Medulla oblongata (tissue), 1 donor: Measurements from ENCODE around the gene CEBPZOS.
"Not testable (repeated sequence)": the region's sequence is repeated elsewhere in the genome, so short reads cannot be mapped to it uniquely, and the experiment has no call there.

Source experiments
- DNase-seq: peaks from one replicate; pipeline ENCODE4 v3.0.0-alpha.2; 2015; ENCODE audit errors: extremely low spot score

The CEBPZOS gene

DNA sequence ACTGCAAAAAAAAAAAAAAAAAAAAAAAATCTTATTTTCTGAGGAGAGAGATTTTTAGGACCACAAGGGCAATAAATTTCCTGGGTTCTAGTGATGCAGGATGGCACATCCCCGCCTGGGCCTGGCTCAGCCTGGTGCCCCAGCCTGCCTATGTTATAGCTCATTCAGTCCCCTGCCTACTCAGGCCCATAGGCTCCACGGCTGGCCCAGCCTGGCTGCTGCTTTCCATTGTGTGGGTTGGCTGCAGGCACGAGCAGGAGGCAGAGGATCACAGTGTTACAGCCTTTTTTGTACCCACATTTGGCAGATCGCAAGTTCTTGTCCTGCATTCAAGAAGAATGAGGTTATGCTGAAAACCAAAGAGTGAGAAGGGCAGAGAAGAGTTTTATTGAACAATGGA, 5.0 kb upstream of the CEBPZOS start:
- no peak for DNase-seq

DNA sequence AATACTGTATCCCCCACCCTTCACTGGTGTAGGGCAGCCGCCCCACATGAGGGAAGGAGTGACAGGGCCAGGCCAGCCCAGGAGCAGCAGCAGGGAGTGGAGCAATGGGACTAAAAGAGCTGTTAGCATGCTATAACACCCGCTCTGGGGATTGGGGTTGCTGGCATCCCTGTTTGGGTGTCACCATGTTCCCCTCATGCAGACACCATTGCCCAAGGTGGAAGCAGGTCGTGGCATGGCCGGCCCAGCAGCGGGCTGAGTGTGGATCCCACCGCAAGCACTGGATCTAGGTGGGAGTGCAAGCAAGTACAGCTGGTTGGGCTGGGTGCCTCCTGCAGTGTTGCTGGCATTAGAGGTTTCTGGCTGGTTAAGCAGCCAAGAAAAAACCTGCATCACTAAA, 4.5 kb upstream of the CEBPZOS start:
- DNase-seq: no peak

DNA sequence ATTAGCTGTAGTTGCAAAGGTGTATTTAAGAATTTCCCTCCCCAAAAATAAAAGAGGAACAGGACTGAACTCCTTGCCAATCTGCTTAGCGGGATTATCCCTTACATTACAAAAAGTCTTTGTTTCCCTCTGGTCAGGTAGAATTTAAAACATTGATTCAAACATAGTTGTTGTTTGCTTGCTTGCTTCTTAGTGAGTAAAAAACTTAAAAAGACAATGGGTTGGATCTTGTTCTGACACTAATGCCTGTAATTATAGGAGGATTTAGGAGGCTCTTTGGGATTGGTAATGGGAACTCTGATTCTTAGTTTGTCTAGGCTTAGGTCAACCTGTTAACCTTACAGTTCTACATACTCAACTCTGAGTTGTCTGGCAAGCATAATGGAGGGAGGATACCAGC, 3.7 kb upstream of the CEBPZOS start:
- DNase-seq: no peak

DNA sequence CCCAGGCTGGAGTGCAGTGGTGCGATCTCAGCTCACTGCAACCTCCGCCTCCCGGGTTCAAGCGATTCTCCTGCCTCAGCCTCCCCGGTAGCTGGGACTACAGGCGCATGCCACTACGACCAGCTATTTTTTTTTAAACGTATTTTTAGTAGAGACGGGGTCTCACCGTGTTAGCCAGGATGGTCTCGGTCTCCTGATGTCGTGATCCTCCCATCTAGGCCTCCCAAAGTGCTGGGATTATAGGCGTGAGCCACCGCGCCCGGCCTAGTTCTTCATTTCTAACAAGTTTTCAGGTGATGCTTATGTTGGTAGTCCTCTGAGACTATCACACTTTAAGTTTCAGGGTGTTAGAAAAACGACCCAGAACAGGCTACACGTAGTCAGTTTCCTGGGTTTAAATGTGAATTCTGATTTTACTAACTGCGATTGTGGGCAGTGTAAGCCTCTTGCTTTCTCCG, 405 bp upstream of the CEBPZOS start:
- DNase-seq: not testable (repeated sequence)

DNA sequence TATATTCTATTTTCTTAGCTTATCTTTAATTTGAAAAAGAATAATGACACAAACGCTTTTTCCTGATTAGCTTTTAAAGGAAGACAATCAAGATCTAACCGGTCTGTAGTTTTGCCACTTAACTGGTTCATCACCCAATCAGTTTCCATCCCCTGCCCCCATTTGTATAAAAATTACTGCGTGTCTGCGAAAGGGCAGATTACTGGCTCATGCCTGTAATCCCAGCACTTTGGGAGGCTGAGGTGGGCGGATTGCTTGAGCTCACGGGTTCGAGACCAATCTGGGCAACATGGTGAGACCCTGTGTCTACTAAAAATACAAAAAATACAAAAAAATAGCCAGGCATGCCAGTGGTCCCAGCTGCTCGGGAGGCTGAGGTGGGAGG, 2.4 kb downstream of the CEBPZOS start:
- no peak for DNase-seq

DNA sequence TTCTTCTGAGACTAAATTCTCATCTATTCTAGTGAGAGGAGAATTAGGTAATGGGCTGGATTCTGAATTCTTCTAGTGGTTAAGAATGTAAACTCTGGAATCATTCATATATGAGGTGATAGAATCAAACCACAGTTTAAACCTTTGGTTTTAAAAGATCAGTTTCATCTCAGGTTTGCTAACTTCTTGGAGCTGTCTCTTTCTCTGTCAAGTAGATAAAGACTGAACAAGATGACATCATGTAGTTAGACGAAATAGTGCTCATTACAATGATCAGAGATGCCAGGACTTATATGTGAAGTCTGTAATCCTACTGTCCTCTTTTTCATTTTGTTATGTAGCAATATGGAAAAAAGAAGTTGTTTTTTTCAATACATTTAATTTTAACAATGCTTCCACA, 4.9 kb downstream of the CEBPZOS start:
- no peak for DNase-seq

DNA sequence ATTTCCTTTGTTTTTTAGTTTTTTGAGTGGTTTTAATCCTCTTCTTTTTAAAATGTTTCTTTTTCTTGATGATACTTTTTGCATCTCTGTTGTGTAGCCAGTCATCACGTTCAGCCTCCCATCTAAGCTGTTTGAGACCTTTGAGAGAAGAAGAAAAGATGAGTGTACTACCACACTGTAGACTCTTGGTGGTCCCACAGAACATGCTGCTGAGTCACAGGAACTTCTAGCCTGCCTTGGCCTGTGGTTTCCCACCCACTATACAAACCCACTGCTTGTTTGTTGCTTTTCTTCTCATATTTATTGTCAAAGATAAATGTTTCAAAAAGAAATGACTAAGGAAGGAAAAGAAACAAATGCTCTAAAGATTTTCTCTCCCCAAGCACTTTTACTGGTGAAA, 5.5 kb downstream of the CEBPZOS start:
- no peak for DNase-seq

DNA sequence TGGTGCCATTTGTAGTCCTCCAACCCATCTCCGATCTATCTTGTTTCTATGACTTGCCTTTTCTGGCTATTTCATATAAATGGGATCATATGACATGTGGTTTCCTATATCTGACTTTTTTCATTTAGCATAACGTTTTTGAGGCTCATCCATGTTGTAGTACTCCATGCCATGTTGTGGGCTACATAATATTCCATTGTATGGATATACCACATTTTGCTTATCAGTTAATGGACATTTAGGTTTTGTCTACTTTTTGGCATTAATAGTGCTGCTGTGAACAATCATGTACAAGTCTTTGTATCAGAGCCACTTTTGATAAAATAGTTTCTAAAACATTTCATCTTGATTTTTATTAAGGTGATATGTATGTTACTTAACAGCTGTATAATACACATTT, 7.4 kb downstream of the CEBPZOS start:
- DNase-seq: no peak

DNA sequence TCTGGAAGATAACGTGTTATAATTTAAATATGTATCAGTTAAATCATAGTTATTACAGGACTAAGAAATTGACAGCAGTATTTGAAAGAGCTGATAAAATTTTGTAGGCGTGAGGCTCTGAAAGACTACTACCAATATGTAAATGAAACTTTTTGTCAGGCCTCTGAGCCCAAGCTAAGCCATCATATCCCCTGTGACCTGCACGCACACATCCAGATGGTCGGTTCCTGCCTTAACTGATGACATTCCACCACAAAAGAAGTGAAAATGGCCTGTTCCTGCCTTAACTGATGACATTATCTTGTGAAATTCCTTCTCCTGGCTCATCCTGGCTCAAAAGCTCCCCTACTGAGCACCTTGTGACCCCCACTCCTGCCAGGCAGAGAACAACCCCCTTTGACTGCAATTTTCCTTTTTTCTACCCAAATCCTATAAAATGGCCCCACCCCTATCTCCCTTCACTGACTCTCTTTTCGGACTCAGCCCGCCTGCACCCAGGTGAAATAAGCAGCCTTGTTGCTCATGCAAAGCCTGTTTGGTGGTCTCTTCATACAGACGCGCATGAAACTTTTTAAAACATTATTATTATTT, 8.9 kb downstream of the CEBPZOS start:
- DNase-seq: not testable (repeated sequence)

DNA sequence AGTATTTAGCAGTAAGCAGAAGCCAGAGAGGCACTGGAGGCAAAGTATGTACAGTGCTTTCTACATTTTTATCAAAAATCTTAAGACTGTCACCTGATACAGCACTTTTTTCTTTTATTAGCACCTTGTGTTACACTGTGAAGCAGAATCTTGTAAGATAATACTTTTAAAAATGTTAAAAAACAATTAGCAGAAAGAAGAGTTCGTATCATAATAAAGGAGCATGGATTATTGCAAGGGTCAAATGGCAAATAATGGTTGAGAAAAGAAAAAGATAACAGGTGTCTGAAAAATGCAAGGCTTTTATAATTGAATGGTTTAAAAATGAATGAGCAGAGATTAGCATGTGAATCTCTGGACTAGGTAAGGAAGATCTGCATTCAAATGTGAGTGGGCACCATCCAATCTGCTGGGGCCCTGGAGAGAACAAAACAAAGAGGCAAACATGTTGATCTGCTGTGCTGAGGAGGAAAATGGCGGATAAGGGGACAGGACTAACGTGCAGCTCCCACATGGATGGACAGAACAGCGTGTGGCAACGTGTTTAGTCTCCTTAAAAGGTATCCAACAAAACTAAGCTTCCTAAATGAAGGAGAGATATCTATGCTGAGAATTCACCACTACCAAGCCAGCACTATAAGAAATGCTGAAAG, 9.5 kb downstream of the CEBPZOS start:
- no peak for DNase-seq

DNA sequence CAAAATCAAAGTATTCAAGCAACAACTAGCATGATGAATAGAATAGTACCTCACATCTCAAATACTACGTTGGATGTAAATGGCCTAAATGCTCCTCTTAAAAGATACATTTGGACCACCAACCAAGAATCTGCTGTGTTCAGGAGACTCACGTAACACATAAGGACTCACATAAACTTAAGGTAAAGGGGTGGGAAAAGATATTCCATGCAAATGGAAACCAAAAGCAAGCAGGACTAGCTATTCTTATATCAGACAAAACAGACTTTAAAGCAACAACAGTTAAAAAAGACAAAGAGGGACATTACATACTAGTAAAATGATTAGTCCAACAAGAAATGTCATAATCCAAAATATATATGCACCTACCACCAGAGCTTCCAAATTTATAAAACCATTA, 10.5 kb downstream of the CEBPZOS start:
- not testable (repeated sequence) for DNase-seq

DNA sequence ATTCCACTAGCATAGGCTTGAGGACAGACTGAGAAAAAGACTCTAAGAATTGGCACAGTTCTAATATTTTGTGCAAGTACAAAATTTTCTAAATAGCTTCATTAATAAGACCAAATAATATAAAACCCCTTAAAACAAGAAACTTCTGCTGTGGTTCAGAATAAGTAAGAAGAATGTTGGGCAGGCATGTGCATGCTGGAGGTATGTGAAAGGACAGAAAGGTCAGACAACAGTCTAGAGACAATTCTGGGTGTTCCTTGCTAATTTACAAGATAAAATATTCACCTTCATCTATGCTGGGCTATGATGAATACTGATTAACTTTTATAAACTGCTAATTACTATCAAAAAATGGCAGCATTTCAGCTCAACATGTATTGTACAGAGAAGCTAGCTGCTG, 14.9 kb downstream of the CEBPZOS start:
- no peak for DNase-seq

DNA sequence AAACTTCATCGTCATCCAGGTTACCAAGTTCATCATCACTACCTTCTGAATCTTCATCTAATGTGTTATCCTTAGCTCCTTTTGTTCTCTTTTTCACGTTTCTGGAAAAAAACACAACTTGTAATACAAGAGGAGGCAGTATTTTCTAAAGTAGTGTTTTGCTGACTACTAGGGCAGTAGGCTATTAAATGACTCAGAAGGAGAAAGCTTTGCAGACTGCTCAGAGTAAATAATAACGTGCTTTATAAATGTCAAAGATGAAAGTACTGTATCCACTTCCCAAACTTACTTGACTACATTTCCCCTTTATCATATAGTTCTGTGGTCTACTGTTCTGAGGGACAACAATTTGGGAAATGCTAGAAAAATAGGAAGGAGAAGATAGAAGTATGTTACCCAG, 15.6 kb downstream of the CEBPZOS start:
- DNase-seq: no peak

DNA sequence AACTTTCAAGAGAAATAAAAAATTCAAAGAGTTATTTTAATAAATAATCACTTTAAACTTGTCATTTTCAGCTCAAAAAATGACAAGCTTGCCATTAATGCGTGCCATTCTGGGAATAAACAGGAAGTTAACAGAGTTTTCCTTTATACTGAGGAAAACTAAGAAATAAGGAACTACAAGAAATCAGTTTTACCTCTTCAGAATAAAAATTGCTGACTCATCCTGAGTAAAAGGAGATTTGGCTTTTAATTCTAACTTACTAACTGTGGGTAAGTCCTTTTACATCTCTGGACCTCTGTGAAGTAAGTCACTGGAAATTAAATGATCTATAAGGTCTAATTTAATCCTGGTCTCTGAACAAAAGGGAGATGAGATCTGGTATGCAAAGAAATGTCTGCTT, 19.0 kb downstream of the CEBPZOS start:
- no peak for DNase-seq

DNA sequence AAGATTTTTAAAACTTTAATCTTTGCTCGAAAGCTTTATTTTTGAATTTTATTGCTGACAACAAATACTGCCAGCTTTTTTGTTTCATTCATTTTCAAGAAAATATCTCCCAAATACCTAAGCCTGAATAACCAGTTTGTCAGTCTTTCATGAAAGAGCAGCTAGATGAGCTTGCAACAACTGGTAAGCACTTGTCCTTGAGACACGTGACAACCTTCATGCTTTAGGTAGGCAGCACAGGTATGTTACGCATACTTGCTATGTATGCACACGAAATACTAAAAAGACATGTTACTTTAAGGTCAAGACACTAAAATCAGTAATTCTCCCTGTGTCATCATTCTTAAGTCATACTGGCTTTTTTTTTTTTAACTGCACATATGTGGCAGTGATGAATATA, 22.8 kb downstream of the CEBPZOS start:
- DNase-seq: no peak

DNA sequence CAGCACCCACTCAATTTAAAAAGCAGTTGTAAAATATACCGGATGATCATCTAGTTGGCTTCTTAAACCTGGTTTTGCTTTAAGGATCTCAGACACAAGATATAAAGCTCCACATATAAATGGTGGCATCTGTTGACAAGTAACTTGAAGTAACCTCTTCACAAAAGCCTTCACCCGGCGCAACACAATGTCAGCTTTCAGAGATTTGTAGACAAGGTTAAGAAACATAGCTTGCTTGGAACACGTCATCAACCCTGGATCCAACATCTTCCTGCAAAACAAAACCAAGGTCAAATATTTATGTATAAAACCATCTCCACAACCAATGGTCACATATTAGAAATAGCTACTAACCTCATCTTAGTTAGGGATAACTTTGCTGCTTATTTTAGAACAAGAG, 26.8 kb downstream of the CEBPZOS start:
- no peak for DNase-seq

DNA sequence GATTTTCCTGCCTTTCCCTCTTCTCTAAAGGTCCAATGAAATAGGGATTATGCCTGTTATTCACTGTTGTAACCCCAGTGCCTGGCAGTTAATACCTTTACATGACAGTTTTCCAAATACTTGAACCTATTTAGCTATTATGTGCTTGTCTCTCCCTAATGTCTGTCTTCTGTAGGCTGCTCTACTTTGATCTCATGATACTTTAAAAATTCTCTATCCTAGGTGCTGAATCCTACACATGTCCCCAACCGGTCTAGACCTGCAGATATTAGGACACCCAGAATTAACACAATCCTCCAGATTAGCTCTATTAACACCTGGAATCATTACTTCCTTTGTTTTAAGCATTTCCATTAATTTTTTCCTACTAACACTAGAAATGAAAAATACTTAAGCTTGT, 27.8 kb downstream of the CEBPZOS start:
- DNase-seq: no peak

DNA sequence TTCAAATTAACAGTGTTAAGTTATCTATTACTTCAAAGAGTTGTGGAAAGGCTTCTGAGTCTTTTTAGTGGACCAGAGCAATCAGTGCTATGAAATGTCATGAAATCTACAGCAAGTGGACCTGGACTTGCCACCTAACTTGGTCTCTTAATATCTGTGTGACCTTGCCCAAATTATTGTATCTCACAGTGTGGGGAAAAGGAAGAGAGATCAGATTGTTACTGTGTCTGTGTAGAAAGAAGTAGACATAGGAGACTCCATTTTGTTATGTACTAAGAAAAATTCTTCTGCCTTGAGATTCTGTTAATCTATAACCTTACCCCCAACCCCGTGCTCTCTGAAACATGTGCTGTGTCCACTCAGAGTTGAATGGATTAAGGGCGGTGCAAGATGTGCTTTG, 28.8 kb downstream of the CEBPZOS start:
- not testable (repeated sequence) for DNase-seq

DNA sequence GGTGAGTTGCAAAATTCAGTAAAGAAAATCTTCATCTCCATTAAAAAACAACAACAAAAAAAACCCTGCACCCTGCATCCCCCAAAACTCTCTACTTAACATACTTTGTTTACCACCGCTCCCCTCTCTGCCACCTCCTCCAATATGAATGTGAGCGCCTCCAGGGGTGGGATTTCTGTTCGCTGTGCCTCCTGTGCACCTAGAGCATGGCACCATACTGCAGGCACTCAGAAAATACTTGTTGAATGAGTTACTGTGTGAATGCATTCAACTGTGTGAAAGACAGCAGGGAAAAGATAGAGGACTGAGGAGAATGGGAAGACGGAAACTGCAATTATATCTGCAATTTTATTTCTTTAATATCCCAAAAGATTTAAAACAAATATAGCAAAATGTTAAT, 30.6 kb downstream of the CEBPZOS start:
- no peak for DNase-seq

DNA sequence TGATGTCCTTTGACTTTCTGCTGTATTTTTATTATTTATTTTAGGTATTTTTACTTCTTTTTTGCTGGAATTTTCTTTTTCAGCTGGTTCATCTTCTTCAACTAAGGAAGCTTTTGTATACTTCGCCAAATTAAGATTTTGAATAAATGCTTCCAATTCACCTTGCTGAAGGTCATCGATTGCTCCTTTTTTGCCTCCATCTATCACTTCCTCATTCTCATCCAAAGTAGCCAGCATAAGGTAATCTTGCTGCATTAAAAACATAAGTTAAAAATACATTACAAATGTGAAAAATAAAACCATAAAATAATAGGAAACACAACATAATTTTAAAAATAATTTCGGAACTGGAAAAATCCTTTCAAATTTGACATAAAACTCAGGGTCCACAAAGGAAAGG, 32.5 kb downstream of the CEBPZOS start:
- no peak for DNase-seq

DNA sequence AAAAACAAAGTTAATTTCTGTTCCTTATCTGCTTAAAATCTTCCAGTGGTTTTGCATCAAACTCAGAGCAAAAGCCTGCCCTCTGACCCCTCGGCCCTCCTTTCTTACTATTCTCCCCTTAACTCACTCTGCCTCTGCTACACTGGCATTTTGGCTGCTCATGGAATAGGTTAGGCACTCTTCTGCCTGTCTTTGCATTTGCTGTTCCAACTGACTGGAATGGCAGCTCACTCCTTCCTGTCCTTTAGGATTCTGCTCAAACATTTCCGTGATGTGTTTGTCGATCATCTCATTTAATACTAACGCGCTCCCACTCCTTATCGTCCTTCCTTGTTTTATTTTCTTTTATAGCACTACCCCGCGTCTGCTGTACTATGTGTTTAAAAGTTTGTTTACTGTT, 34.3 kb downstream of the CEBPZOS start:
- DNase-seq: peak; percentile 12

DNA sequence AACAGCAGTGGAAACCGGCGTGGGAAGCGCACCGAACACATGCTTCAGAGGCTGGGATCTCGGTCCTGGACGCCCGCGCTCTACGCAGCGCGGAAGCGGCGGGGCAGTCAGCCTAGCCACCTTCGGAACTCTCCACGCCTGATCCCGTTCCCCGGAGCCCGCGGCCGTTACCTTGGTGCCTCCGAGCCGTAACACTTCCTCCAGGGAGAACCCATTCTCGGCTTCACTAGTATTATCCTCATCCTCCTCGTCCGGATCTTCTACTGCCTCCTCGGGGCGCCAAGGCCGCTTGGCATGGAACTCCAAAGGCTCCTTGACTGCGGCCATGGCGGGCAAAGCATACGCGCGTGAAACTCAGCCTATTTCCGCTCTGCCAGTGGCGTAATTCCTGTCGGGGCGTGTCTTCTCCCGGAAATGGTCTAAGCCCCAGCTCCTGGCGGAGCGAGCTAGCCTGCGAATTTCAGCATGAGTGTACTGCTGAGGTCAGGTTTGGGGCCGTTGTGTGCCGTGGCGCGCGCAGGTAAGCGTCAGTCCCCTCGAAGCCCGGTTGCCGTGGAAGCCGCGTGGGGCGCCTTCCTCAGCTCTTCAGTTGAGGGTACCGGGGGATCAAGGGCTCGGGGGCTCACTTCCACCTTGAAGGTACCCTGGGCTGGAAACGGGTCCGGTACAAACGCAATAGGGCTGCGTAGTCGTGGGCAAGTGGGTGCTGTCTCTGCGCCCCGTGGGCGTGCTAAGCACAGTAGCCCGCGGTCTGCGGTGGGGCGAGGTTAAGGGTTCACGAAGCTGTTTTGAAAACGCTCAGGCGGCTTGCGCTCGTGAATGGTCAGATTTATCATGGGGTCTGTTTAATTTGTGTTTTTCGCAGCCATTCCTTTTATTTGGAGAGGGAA, 35.2 kb downstream of the CEBPZOS start, which contains the start of the genes CEBPZ and NDUFAF7:
Gene CEBPZ, minus strand, starts transcription at position 356 of the 890 bp plus-strand sequence. Its CDS starts 29 bp downstream, at position 327.
Gene NDUFAF7, plus strand, starts transcription at position 418 of the 890 bp plus-strand sequence. Its CDS starts 48 bp downstream, at position 466.
- DNase-seq: peak; percentile 96
